Astrocyte (in vitro differentiated cells and primary cell): ENCODE results near the gene PEX10.

Source experiments
- CTCF ChIP-seq: IDR thresholded peaks from 2 replicates; pipeline ENCODE4 v1.5.1; 2011; ENCODE audit warnings: low read depth, mild to moderate bottlenecking, inconsistent platforms, low read length, moderate library complexity; ENCODE audit not compliant: insufficient read depth
- EZH2 ChIP-seq: IDR thresholded peaks from 2 replicates; pipeline ENCODE4 v1.6.1; 2012; ENCODE audit warnings: mild to moderate bottlenecking, low read length, inconsistent platforms; ENCODE audit not compliant: insufficient read depth

GRCh38 chr1:2432441-2432844, 20.1 kb upstream of the PEX10 start:
- TF ChIP-seq CTCF (no peak), EZH2 (no peak)
